ENCODE data around the gene YAF2.

- TF ChIP-seq CTCF (IDR thresholded peaks at IDR 0.05) (no peak), POLR2A (IDR thresholded peaks at IDR 0.05) (no peak)
Observed at GRCh38 chr12:42255221-42255865, 17.3 kb upstream of the YAF2 start.
